Endometrium (tissue), 2 donors: ENCODE data around the gene MACROD2.

ENCODE experiments used
- FAIRE-seq: peaks from 2 replicates; lab custom pipeline; 2012; peaks lifted over from hg19 to GRCh38; lab: Jason Lieb, UNC
- donor health status: control.
- donor health status: control.

Gene MACROD2

GRCh38 chr20:14761903-14762302 is 766.6 kb downstream of the MACROD2 start:
- no peak for FAIRE-seq

GRCh38 chr20:14764511-14765369 is 769.4 kb downstream of the MACROD2 start:
- no peak for FAIRE-seq

- no peak for FAIRE-seq
Measured at GRCh38 chr20:14765370-14765701, 770.0 kb downstream of the MACROD2 start.

GRCh38 chr20:14773486-14773885 is 778.2 kb downstream of the MACROD2 start:
- FAIRE-seq = no peak

- no peak for FAIRE-seq
Measured at GRCh38 chr20:14775778-14776177, 780.5 kb downstream of the MACROD2 start.

- no peak for FAIRE-seq
Measured at GRCh38 chr20:14777591-14777990, 782.3 kb downstream of the MACROD2 start.

- no peak for FAIRE-seq
Measured at GRCh38 chr20:14778096-14778495, 782.8 kb downstream of the MACROD2 start.

- no peak for FAIRE-seq
Measured at GRCh38 chr20:14778875-14779274, 783.6 kb downstream of the MACROD2 start.

- no peak for FAIRE-seq
Measured at GRCh38 chr20:14780508-14780907, 785.2 kb downstream of the MACROD2 start.

- FAIRE-seq = no peak
Measured at GRCh38 chr20:14782731-14783130, 787.4 kb downstream of the MACROD2 start.

- no peak for FAIRE-seq
Measured at GRCh38 chr20:14783766-14784165, 788.5 kb downstream of the MACROD2 start.

- no peak for FAIRE-seq
Measured at GRCh38 chr20:14785065-14785743, 789.9 kb downstream of the MACROD2 start.

- FAIRE-seq = no peak
Measured at GRCh38 chr20:14790190-14790589, 794.9 kb downstream of the MACROD2 start.

- no peak for FAIRE-seq
Measured at GRCh38 chr20:14790771-14791620, 795.7 kb downstream of the MACROD2 start.

- FAIRE-seq = no peak
Measured at GRCh38 chr20:14792915-14793314, 797.6 kb downstream of the MACROD2 start.

- no peak for FAIRE-seq
Measured at GRCh38 chr20:14799545-14800216, 804.4 kb downstream of the MACROD2 start.

GRCh38 chr20:14800707-14801425 is 805.5 kb downstream of the MACROD2 start:
- FAIRE-seq = no peak

GRCh38 chr20:14801591-14802325 is 806.4 kb downstream of the MACROD2 start:
- no peak for FAIRE-seq

- no peak for FAIRE-seq
Measured at GRCh38 chr20:14807224-14807623, 811.9 kb downstream of the MACROD2 start.

GRCh38 chr20:14815340-14815739 is 820.0 kb downstream of the MACROD2 start:
- FAIRE-seq = no peak

- FAIRE-seq = no peak
Measured at GRCh38 chr20:14816471-14816870, 821.2 kb downstream of the MACROD2 start.
